CD14-positive monocyte (primary cell): ENCODE data around the gene RBFOX2. TPM values are rescaled to one million over a fixed set of nuclear protein-coding genes. Genes with fewer than 3 reads are reported as not detected.

Source experiments
- DNase-seq, 3 donors: peaks; one replicate each; pipeline ENCODE4 v3.0.0-alpha.2; 2011 to 2022
- H2AFZ ChIP-seq: 2 replicates; pipeline ENCODE4 v1.6.0; 2012; ENCODE audit warnings: mild to moderate bottlenecking, low read depth, low read length, inconsistent platforms; ENCODE audit not compliant: insufficient read depth, poor library complexity, severe bottlenecking
- H3K27ac ChIP-seq, 2 donors: 1 replicate in 1 of 2; 2 replicates in 1 of 2; pipeline ENCODE4 v1.5.1; 2012 to 2013; ENCODE audit warnings: low read length in 2 of 2, control low read depth in 1 of 2, inconsistent platforms in 1 of 2, low read depth in 1 of 2, mild to moderate bottlenecking in 1 of 2
- H3K27me3 ChIP-seq, 2 donors: one replicate each; pipeline versions ENCODE4 v1.6.0 to v1.6.1; 2011 to 2013; ENCODE audit warnings: low read length in 2 of 2; ENCODE audit not compliant: control insufficient read depth in 2 of 2, insufficient read depth in 2 of 2
- H3K36me3 ChIP-seq, 2 donors: replicated peaks in 1 of 2; 1 replicate in 1 of 2; 2 replicates in 1 of 2; pipeline versions ENCODE4 v1.5.1 to v1.6.1; 2012 to 2013; ENCODE audit warnings: low read length in 2 of 2, control low read depth in 1 of 2, inconsistent platforms in 1 of 2, mild to moderate bottlenecking in 1 of 2; ENCODE audit not compliant: insufficient read depth in 2 of 2, control insufficient read depth in 1 of 2
- H3K4me1 ChIP-seq, 2 donors: 1 replicate in 1 of 2; 2 replicates in 1 of 2; pipeline versions ENCODE4 v1.5.1 to v1.6.1; 2012 to 2013; ENCODE audit warnings: low read length in 2 of 2, control low read depth in 1 of 2, inconsistent platforms in 1 of 2, mild to moderate bottlenecking in 1 of 2, moderate library complexity in 1 of 2; ENCODE audit not compliant: insufficient read depth in 2 of 2, control insufficient read depth in 1 of 2
- H3K4me2 ChIP-seq: replicated peaks from 2 replicates; pipeline ENCODE3; 2012; ENCODE audit warnings: low read length, moderate library complexity, mild to moderate bottlenecking; ENCODE audit not compliant: poor library complexity, severe bottlenecking; ENCODE audit errors: extremely low read depth
- H3K4me3 ChIP-seq, 3 experiments: fragments of 200-600 bp in 1 of 3; sonication (generic) in 1 of 3; replicated peaks in 1 of 3; 1 replicate in 2 of 3; 2 replicates in 1 of 3; pipeline ENCODE4 v1.5.1; 2011 to 2013; ENCODE audit warnings: low read length in 3 of 3, mild to moderate bottlenecking in 3 of 3, control low read depth in 2 of 3, low read depth in 2 of 3, inconsistent platforms in 1 of 3, moderate library complexity in 1 of 3
- H3K79me2 ChIP-seq: 2 replicates; pipeline ENCODE4 v1.6.0; 2012; ENCODE audit warnings: mild to moderate bottlenecking, control low read depth, inconsistent platforms, low read length, moderate library complexity; ENCODE audit not compliant: insufficient read depth
- H3K9ac ChIP-seq: 2 replicates; pipeline ENCODE4 v1.6.0; 2017; ENCODE audit warnings: low read length, mild to moderate bottlenecking; ENCODE audit not compliant: insufficient read depth, poor library complexity, severe bottlenecking
- H3K9me3 ChIP-seq, 2 donors: replicated peaks in 1 of 2; 1 replicate in 1 of 2; 2 replicates in 1 of 2; pipeline versions ENCODE4 v1.5.1 to v1.6.1; 2012 to 2013; ENCODE audit warnings: low read length in 2 of 2, control low read depth in 1 of 2; ENCODE audit not compliant: control insufficient read depth in 1 of 2, insufficient read depth in 1 of 2
- H4K20me1 ChIP-seq: 2 replicates; pipeline ENCODE4 v1.6.0; 2012; ENCODE audit warnings: mild to moderate bottlenecking, low read length, control low read depth, moderate library complexity; ENCODE audit not compliant: insufficient read depth
- H3K27ac Mint-ChIP-seq, 7 donors: one replicate each; pipeline ENCODE4 v1.8.0; 2020; ENCODE audit warnings: mild to moderate bottlenecking in 7 of 7, mixed read lengths in 7 of 7, moderate library complexity in 6 of 7, inconsistent platforms in 2 of 7
- H3K27me3 Mint-ChIP-seq, 3 donors: one replicate each; pipeline ENCODE4 v1.8.0; 2021 to 2022; ENCODE audit warnings: low read depth in 3 of 3, mild to moderate bottlenecking in 3 of 3, mixed read lengths in 3 of 3, moderate library complexity in 3 of 3, inconsistent platforms in 1 of 3
- H3K36me3 Mint-ChIP-seq, 2 donors: one replicate each; pipeline ENCODE4 v1.8.0; 2020; ENCODE audit warnings: mixed read lengths in 2 of 2, inconsistent platforms in 1 of 2, mild to moderate bottlenecking in 1 of 2
- H3K4me1 Mint-ChIP-seq: one replicate; pipeline ENCODE4 v1.8.0; 2020; ENCODE audit warnings: mild to moderate bottlenecking, mixed read lengths
- H3K4me3 Mint-ChIP-seq, 2 donors: one replicate each; pipeline ENCODE4 v1.8.0; 2020; ENCODE audit warnings: mild to moderate bottlenecking in 2 of 2, mixed read lengths in 2 of 2, moderate library complexity in 1 of 2
- H3K9me3 Mint-ChIP-seq, 7 donors: one replicate each; pipeline ENCODE4 v1.8.0; 2020 to 2022; ENCODE audit warnings: mixed read lengths in 7 of 7, mild to moderate bottlenecking in 6 of 7, moderate library complexity in 6 of 7, inconsistent platforms in 2 of 7
- CTCF ChIP-seq: fragments of 200-600 bp; IDR thresholded peaks from one replicate; pipeline ENCODE4 v1.8.0; 2022; ENCODE audit warnings: antibody characterized with exemption, mild to moderate bottlenecking
- intact Hi-C, 2 donors: fragments of 100-400 bp; cut with micrococcal nuclease; formaldehyde crosslinking; loops; one replicate each; pipeline versions ENCODE4 v1.15.0 to v1.15.1; 2023
- polyA plus RNA-seq, 3 donors: library from polyadenylated mRNA; depleted of rRNA in 1 of 3; unstranded in 2 of 3; stranded (reverse) in 1 of 3; fragments of 300-500 nt in 2 of 3; fragments of >200 nt in 1 of 3; fragmentation: Illumina TruSeq in 2 of 3; gene quantifications; 1 replicate in 2 of 3; 2 replicates in 1 of 3; pipeline ENCODE4 v1.2.3, GENCODE V29; 2012 to 2021

RBFOX2 gene
- polyA plus RNA-seq, 3 donors, result not detected

DNA sequence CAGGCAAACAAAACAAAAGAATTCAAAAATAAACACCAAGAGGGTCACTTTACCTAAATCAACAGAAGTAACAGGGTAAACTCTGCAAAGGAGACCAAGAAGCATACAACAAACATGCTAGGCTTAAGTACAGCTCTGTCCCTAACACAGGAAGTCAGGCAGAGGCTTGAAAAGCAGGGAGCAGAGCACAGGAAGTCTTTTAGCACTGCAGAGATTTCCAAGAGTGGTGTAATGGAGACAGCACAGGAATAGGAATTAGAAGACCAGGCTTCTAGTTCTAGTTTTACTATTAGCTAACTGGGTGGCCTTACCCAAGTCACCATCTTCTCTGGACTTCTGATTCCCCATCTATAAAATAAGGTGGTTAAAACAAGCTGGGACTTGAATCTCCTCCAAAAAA is 1.9 kb downstream of the RBFOX2 start:
- Histone ChIP-seq H3K27ac (no peak overlapping the region), H3K4me3 (no peak overlapping the region), H2AFZ (no peak overlapping the region), H3K9me3 (no peaks in the 10 kb centered on the region), H4K20me1 (no peaks in the 10 kb centered on the region), H3K36me3 (no peaks in the 10 kb centered on the region), H3K4me2 (no peak overlapping the region), H3K27me3 (peaks cover 30 to 37% of the 10 kb centered on the region in 2 donors), H3K9ac (no peak overlapping the region), H3K4me1 (peaks cover 11 to 16% of the 10 kb centered on the region in 2 donors), H3K79me2 (no peaks in the 10 kb centered on the region)
- H3K9me3 Mint-ChIP-seq, result peaks cover 0 to 11% (median 6%) of the 10 kb centered on the region in 7 donors
- peak overlapping the region in 1 of 2 donors; percentile 87 for H3K4me3 Mint-ChIP-seq
- intact Hi-C loops, result no loop called here
- peaks cover 14% of the 10 kb centered on the region for H3K4me1 Mint-ChIP-seq
- H3K27me3 Mint-ChIP-seq, result peaks cover 40 to 54% (median 44%) of the 10 kb centered on the region in 3 donors
- DNase-seq, result no peak
- H3K27ac Mint-ChIP-seq, result no peak overlapping the region
- no peak for TF ChIP-seq CTCF
- H3K36me3 Mint-ChIP-seq, result peaks cover 0 to 3% of the 10 kb centered on the region in 2 donors

DNA sequence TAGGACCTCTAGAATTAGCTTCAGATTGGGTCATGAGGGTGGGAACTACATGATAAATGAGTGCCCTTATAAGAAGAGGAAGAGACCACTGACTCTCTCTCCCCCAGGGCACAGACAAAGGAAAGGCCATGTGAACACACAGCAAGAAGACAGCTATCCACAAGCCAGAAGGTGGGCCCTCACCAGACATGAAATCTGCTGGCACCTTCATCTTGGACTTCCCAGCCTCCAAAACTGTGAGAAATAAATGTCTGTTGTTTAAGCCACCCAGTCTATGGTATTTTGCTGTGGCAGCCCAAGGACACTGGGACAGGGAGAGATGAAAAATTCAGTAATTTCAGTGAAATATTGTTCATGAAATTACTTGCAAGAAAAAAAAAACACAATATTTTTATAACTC is 5.9 kb downstream of the RBFOX2 start:
- H3K4me1 ChIP-seq, result peaks cover 0 to 1% of the 10 kb centered on the region in 2 donors
- no peak overlapping the region for H3K27ac Mint-ChIP-seq
- no peak overlapping the region for H3K4me3 ChIP-seq
- TF ChIP-seq CTCF, result no peak
- no peak overlapping the region for H3K4me3 Mint-ChIP-seq
- peaks cover 0 to 6% (median 1%) of the 10 kb centered on the region in 7 donors for H3K9me3 Mint-ChIP-seq
- peaks cover 15 to 16% of the 10 kb centered on the region in 2 donors for H3K27me3 ChIP-seq
- H3K4me1 Mint-ChIP-seq, result peaks cover 3% of the 10 kb centered on the region
- no peaks in the 10 kb centered on the region for H3K36me3 ChIP-seq
- H3K27ac ChIP-seq, result no peak overlapping the region
- H3K9me3 ChIP-seq, result no peaks in the 10 kb centered on the region
- no peaks in the 10 kb centered on the region for H3K79me2 ChIP-seq
- peaks cover 17 to 25% (median 23%) of the 10 kb centered on the region in 3 donors for H3K27me3 Mint-ChIP-seq
- intact Hi-C loops, result no loop called here
- no peak overlapping the region for H3K9ac ChIP-seq
- peaks cover 0 to 3% of the 10 kb centered on the region in 2 donors for H3K36me3 Mint-ChIP-seq
- no peak overlapping the region for H2AFZ ChIP-seq
- no peak overlapping the region for H3K4me2 ChIP-seq
- no peak for DNase-seq
- no peaks in the 10 kb centered on the region for H4K20me1 ChIP-seq
